ENCODE data around the gene TERB1. TPM values are rescaled to one million over a fixed set of nuclear protein-coding genes. Genes with fewer than 3 reads are reported as not detected.
A peak's percentile ranks its signal among the peaks of the same experiment; 100 is the strongest.

Gene TERB1
- total RNA-seq, 1 donor from 2014 or later: not detected

- Histone ChIP-seq H3K4me1 (ENCODE audit: control insufficient read depth in 3 of 3, insufficient read depth in 3 of 3, low read length in 3 of 3) (peaks cover 18 to 31% (median 26%) of the 10 kb centered on the region in 3 donors), H3K36me3 (ENCODE audit: control insufficient read depth in 3 of 3, insufficient read depth in 3 of 3, low read length in 3 of 3) (peaks cover 10 to 13% (median 10%) of the 10 kb centered on the region in 3 donors), H3K9me3 (ENCODE audit: control insufficient read depth in 3 of 3, low read length in 3 of 3) (no peaks in the 10 kb centered on the region), H3K9ac (ENCODE audit: low read depth in 1 of 3, low read length in 3 of 3) (peak overlapping the region in 2 of 3 donors; percentile 66 to 96), H3K4me3 (ENCODE audit: low read length in 3 of 3) (peak overlapping the region; percentile 57 to 98 (median 90)), H3K27me3 (ENCODE audit: control insufficient read depth in 3 of 3, insufficient read depth in 3 of 3, low read length in 3 of 3) (no peaks in the 10 kb centered on the region), H3K27ac (ENCODE audit: low read depth, low read length) (peak overlapping the region; percentile 89)
These were observed 49.4 kb downstream of the TERB1 start for GRCh38 chr16:66751992-66752322.

- peak within 1 kb of the TSS; percentile 89 for H3K27ac ChIP-seq (ENCODE audit: low read depth, low read length)
- peak within 1 kb of the TSS; percentile 90 to 96 (median 93) for H3K9ac ChIP-seq (ENCODE audit: low read depth in 1 of 3, low read length in 3 of 3)
- H3K36me3 ChIP-seq (ENCODE audit: control insufficient read depth in 3 of 3, insufficient read depth in 3 of 3, low read length in 3 of 3): peaks cover 13 to 18% (median 15%) of the 10 kb centered on the region in 3 donors
- no peaks in the 10 kb centered on the region for H3K9me3 ChIP-seq (ENCODE audit: control insufficient read depth in 3 of 3, low read length in 3 of 3)
- peaks cover 18 to 34% (median 26%) of the 10 kb centered on the region in 3 donors for H3K4me1 ChIP-seq (ENCODE audit: control insufficient read depth in 3 of 3, insufficient read depth in 3 of 3, low read length in 3 of 3)
- no peaks in the 10 kb centered on the region for H3K27me3 ChIP-seq (ENCODE audit: control insufficient read depth in 3 of 3, insufficient read depth in 3 of 3, low read length in 3 of 3)
- peak within 1 kb of the TSS; percentile 84 to 98 (median 90) for H3K4me3 ChIP-seq (ENCODE audit: low read length in 3 of 3)
These were observed 49.9 kb downstream of the TERB1 start, which contains the start of gene DYNC1LI2 for GRCh38 chr16:66751303-66751991. TSS of gene DYNC1LI2 (minus strand) at chr16:66751609. CDS start at chr16:66751591, 18 bp downstream.

- H3K27me3 ChIP-seq (ENCODE audit: control insufficient read depth in 3 of 3, insufficient read depth in 3 of 3, low read length in 3 of 3): no peaks in the 10 kb centered on the region
- peak overlapping the region; percentile 84 to 98 (median 90) for H3K4me3 ChIP-seq (ENCODE audit: low read length in 3 of 3)
- peaks cover 15 to 22% (median 18%) of the 10 kb centered on the region in 3 donors for H3K36me3 ChIP-seq (ENCODE audit: control insufficient read depth in 3 of 3, insufficient read depth in 3 of 3, low read length in 3 of 3)
- peaks cover 18 to 34% (median 26%) of the 10 kb centered on the region in 3 donors for H3K4me1 ChIP-seq (ENCODE audit: control insufficient read depth in 3 of 3, insufficient read depth in 3 of 3, low read length in 3 of 3)
- H3K27ac ChIP-seq (ENCODE audit: low read depth, low read length): peak overlapping the region; percentile 89
- peak overlapping the region; percentile 90 to 96 (median 93) for H3K9ac ChIP-seq (ENCODE audit: low read depth in 1 of 3, low read length in 3 of 3)
- no peaks in the 10 kb centered on the region for H3K9me3 ChIP-seq (ENCODE audit: control insufficient read depth in 3 of 3, low read length in 3 of 3)
These were observed 50.4 kb downstream of the TERB1 start for GRCh38 chr16:66751053-66751302.

- no peaks in the 10 kb centered on the region for H3K9me3 ChIP-seq (ENCODE audit: control insufficient read depth in 3 of 3, low read length in 3 of 3)
- peaks cover 15 to 23% (median 18%) of the 10 kb centered on the region in 3 donors for H3K36me3 ChIP-seq (ENCODE audit: control insufficient read depth in 3 of 3, insufficient read depth in 3 of 3, low read length in 3 of 3)
- peak overlapping the region; percentile 89 for H3K27ac ChIP-seq (ENCODE audit: low read depth, low read length)
- H3K27me3 ChIP-seq (ENCODE audit: control insufficient read depth in 3 of 3, insufficient read depth in 3 of 3, low read length in 3 of 3): no peaks in the 10 kb centered on the region
- peak overlapping the region; percentile 84 to 98 (median 90) for H3K4me3 ChIP-seq (ENCODE audit: low read length in 3 of 3)
- peak overlapping the region; percentile 90 to 96 (median 93) for H3K9ac ChIP-seq (ENCODE audit: low read depth in 1 of 3, low read length in 3 of 3)
- H3K4me1 ChIP-seq (ENCODE audit: control insufficient read depth in 3 of 3, insufficient read depth in 3 of 3, low read length in 3 of 3): peaks cover 18 to 34% (median 26%) of the 10 kb centered on the region in 3 donors
These were observed 50.9 kb downstream of the TERB1 start for GRCh38 chr16:66750279-66751052.

GRCh38 chr16:66746682-66747081, 54.7 kb downstream of the TERB1 start:
- Histone ChIP-seq H3K36me3 (ENCODE audit: control insufficient read depth in 3 of 3, insufficient read depth in 3 of 3, low read length in 3 of 3) (peaks cover 19 to 34% (median 27%) of the 10 kb centered on the region in 3 donors), H3K27ac (ENCODE audit: low read depth, low read length) (no peak overlapping the region), H3K4me3 (ENCODE audit: low read length in 3 of 3) (no peak overlapping the region), H3K9ac (ENCODE audit: low read depth in 1 of 3, low read length in 3 of 3) (no peak overlapping the region), H3K27me3 (ENCODE audit: control insufficient read depth in 3 of 3, insufficient read depth in 3 of 3, low read length in 3 of 3) (no peaks in the 10 kb centered on the region), H3K4me1 (ENCODE audit: control insufficient read depth in 3 of 3, insufficient read depth in 3 of 3, low read length in 3 of 3) (peaks cover 25 to 38% (median 37%) of the 10 kb centered on the region in 3 donors), H3K9me3 (ENCODE audit: control insufficient read depth in 3 of 3, low read length in 3 of 3) (no peaks in the 10 kb centered on the region)

- Histone ChIP-seq H3K9me3 (ENCODE audit: control insufficient read depth in 3 of 3, low read length in 3 of 3) (no peaks in the 10 kb centered on the region), H3K4me1 (ENCODE audit: control insufficient read depth in 3 of 3, insufficient read depth in 3 of 3, low read length in 3 of 3) (peaks cover 31 to 42% (median 42%) of the 10 kb centered on the region in 3 donors), H3K27ac (ENCODE audit: low read depth, low read length) (no peak overlapping the region), H3K4me3 (ENCODE audit: low read length in 3 of 3) (no peak overlapping the region), H3K27me3 (ENCODE audit: control insufficient read depth in 3 of 3, insufficient read depth in 3 of 3, low read length in 3 of 3) (no peaks in the 10 kb centered on the region), H3K36me3 (ENCODE audit: control insufficient read depth in 3 of 3, insufficient read depth in 3 of 3, low read length in 3 of 3) (peaks cover 19 to 34% (median 27%) of the 10 kb centered on the region in 3 donors), H3K9ac (ENCODE audit: low read depth in 1 of 3, low read length in 3 of 3) (no peak overlapping the region)
These were observed 55.3 kb downstream of the TERB1 start for GRCh38 chr16:66746048-66746447.

- Histone ChIP-seq H3K27ac (ENCODE audit: low read depth, low read length) (peak overlapping the region; percentile 88), H3K9ac (ENCODE audit: low read depth in 1 of 3, low read length in 3 of 3) (peak overlapping the region in 2 of 3 donors; percentile 48 to 66), H3K36me3 (ENCODE audit: control insufficient read depth in 3 of 3, insufficient read depth in 3 of 3, low read length in 3 of 3) (peaks cover 15 to 34% (median 25%) of the 10 kb centered on the region in 3 donors), H3K9me3 (ENCODE audit: control insufficient read depth in 3 of 3, low read length in 3 of 3) (no peaks in the 10 kb centered on the region), H3K4me3 (ENCODE audit: low read length in 3 of 3) (peak overlapping the region in 1 of 3 donors; percentile 8), H3K4me1 (ENCODE audit: control insufficient read depth in 3 of 3, insufficient read depth in 3 of 3, low read length in 3 of 3) (peaks cover 30 to 38% (median 38%) of the 10 kb centered on the region in 3 donors), H3K27me3 (ENCODE audit: control insufficient read depth in 3 of 3, insufficient read depth in 3 of 3, low read length in 3 of 3) (no peaks in the 10 kb centered on the region)
These were observed 59.2 kb downstream of the TERB1 start for GRCh38 chr16:66741950-66742808.

GRCh38 chr16:66741169-66741900, 60.0 kb downstream of the TERB1 start:
- H3K4me3 ChIP-seq (ENCODE audit: low read length in 3 of 3): peak overlapping the region in 2 of 3 donors; percentile 1 to 39
- H3K36me3 ChIP-seq (ENCODE audit: control insufficient read depth in 3 of 3, insufficient read depth in 3 of 3, low read length in 3 of 3): peaks cover 11 to 35% (median 17%) of the 10 kb centered on the region in 3 donors
- H3K27me3 ChIP-seq (ENCODE audit: control insufficient read depth in 3 of 3, insufficient read depth in 3 of 3, low read length in 3 of 3): no peaks in the 10 kb centered on the region
- H3K9ac ChIP-seq (ENCODE audit: low read depth in 1 of 3, low read length in 3 of 3): peak overlapping the region; percentile 41 to 71 (median 66)
- H3K27ac ChIP-seq (ENCODE audit: low read depth, low read length): peak overlapping the region; percentile 88
- no peaks in the 10 kb centered on the region for H3K9me3 ChIP-seq (ENCODE audit: control insufficient read depth in 3 of 3, low read length in 3 of 3)
- peaks cover 30 to 38% (median 35%) of the 10 kb centered on the region in 3 donors for H3K4me1 ChIP-seq (ENCODE audit: control insufficient read depth in 3 of 3, insufficient read depth in 3 of 3, low read length in 3 of 3)

- H3K9me3 ChIP-seq (ENCODE audit: control insufficient read depth in 3 of 3, low read length in 3 of 3): no peaks in the 10 kb centered on the region
- H3K27ac ChIP-seq (ENCODE audit: low read depth, low read length): peak overlapping the region; percentile 88
- peaks cover 30 to 38% (median 35%) of the 10 kb centered on the region in 3 donors for H3K4me1 ChIP-seq (ENCODE audit: control insufficient read depth in 3 of 3, insufficient read depth in 3 of 3, low read length in 3 of 3)
- H3K9ac ChIP-seq (ENCODE audit: low read depth in 1 of 3, low read length in 3 of 3): peak overlapping the region; percentile 9 to 71 (median 41)
- H3K36me3 ChIP-seq (ENCODE audit: control insufficient read depth in 3 of 3, insufficient read depth in 3 of 3, low read length in 3 of 3): peaks cover 13 to 37% (median 22%) of the 10 kb centered on the region in 3 donors
- H3K27me3 ChIP-seq (ENCODE audit: control insufficient read depth in 3 of 3, insufficient read depth in 3 of 3, low read length in 3 of 3): no peaks in the 10 kb centered on the region
- no peak overlapping the region for H3K4me3 ChIP-seq (ENCODE audit: low read length in 3 of 3)
These were observed 60.9 kb downstream of the TERB1 start for GRCh38 chr16:66740533-66740932.

Measured in skeletal muscle tissue (tissue), 4 donors.